Natural killer cell (primary cell): ENCODE data around the gene OR6C2. TPM values are rescaled to one million over a fixed set of nuclear protein-coding genes. Genes with fewer than 3 reads are reported as not detected.
"Not testable (repeated sequence)": the region's sequence is repeated elsewhere in the genome, so short reads cannot be mapped to it uniquely, and the experiment has no call there.

ENCODE experiments used
- ATAC-seq, 3 donors: fragments of 150-1000 bp in 2 of 3; fragments of 200-7000 bp in 1 of 3; cut with Tn5 transposase; 1 replicate in 1 of 3; 2 replicates in 2 of 3; pipeline ENCODE4 v1.10.0; 2021; ENCODE audit warnings: mild to moderate bottlenecking in 2 of 3, moderate library complexity in 2 of 3
- DNase-seq, 2 donors: peaks; one replicate each; pipeline versions ENCODE4 v3.0.0 to v3.0.0-alpha.2; 2013 to 2021; ENCODE audit warnings: mixed read lengths in 1 of 2
- H3K27ac ChIP-seq: one replicate; pipeline ENCODE4 v1.5.1; 2013; ENCODE audit warnings: mild to moderate bottlenecking, low read length
- H3K27me3 ChIP-seq: one replicate; pipeline ENCODE4 v1.6.1; 2013; ENCODE audit warnings: low read length; ENCODE audit not compliant: control insufficient read depth, insufficient read depth
- H3K36me3 ChIP-seq: one replicate; pipeline ENCODE4 v1.6.1; 2013; ENCODE audit warnings: low read length; ENCODE audit not compliant: control insufficient read depth, insufficient read depth
- H3K4me1 ChIP-seq: one replicate; pipeline ENCODE4 v1.6.1; 2013; ENCODE audit warnings: low read length; ENCODE audit not compliant: control insufficient read depth, insufficient read depth
- H3K4me3 ChIP-seq: one replicate; pipeline ENCODE4 v1.5.1; 2013; ENCODE audit warnings: low read length
- H3K9me3 ChIP-seq: one replicate; pipeline ENCODE4 v1.6.1; 2013; ENCODE audit warnings: low read length; ENCODE audit not compliant: control insufficient read depth, insufficient read depth
- H3K27ac Mint-ChIP-seq, 2 donors: one replicate each; pipeline ENCODE4 v1.8.0; 2022; ENCODE audit warnings: mild to moderate bottlenecking in 2 of 2, mixed read lengths in 2 of 2, moderate library complexity in 1 of 2
- H3K27me3 Mint-ChIP-seq, 2 donors: one replicate each; pipeline ENCODE4 v1.8.0; 2022; ENCODE audit warnings: low read depth in 2 of 2, mixed read lengths in 2 of 2
- H3K36me3 Mint-ChIP-seq: one replicate; pipeline ENCODE4 v1.8.0; 2022; ENCODE audit warnings: mixed read lengths
- H3K4me1 Mint-ChIP-seq, 2 donors: one replicate each; pipeline ENCODE4 v1.8.0; 2022; ENCODE audit warnings: mixed read lengths in 2 of 2
- H3K4me3 Mint-ChIP-seq: one replicate; pipeline ENCODE4 v1.8.0; 2022; ENCODE audit warnings: mild to moderate bottlenecking, moderate library complexity, mixed read lengths
- H3K9me3 Mint-ChIP-seq, 2 donors: one replicate each; pipeline ENCODE4 v1.8.0; 2022; ENCODE audit warnings: mixed read lengths in 2 of 2
- CTCF ChIP-seq: fragments of 200-600 bp; IDR thresholded peaks from one replicate; pipeline ENCODE4 v1.8.0; 2022; ENCODE audit warnings: antibody characterized with exemption
- WGBS: methylation state at CpG from one replicate; pipeline ENCODE4 v1.1.7; 2013; ENCODE audit warnings: missing lambda C conversion rate; ENCODE audit not compliant: insufficient coverage; 5-methylcytosine and 5-hydroxymethylcytosine counted together
- intact Hi-C: fragments of 100-400 bp; cut with micrococcal nuclease; formaldehyde crosslinking; loops from one replicate; pipeline ENCODE4 v1.14.2; 2022
- total RNA-seq, 4 donors: library from RNA; stranded (reverse); fragments of 120-200 nt in 1 of 4; gene quantifications; one replicate each; pipeline versions ENCODE4 v1.2.3 to v1.2.4, GENCODE V29; 2013 to 2022

Gene OR6C2
- not detected for total RNA-seq
- total RNA-seq (2013): not detected

- no peaks in the 10 kb centered on the region for H3K4me1 ChIP-seq
- ATAC-seq: no peak
- no peak within 1 kb of the TSS for H3K4me3 ChIP-seq
- H3K27ac Mint-ChIP-seq: no peak within 1 kb of the TSS
- H3K9me3 Mint-ChIP-seq: peaks cover 0 to 11% of the 10 kb centered on the region in 2 donors
- peaks cover 10% of the 10 kb centered on the region for H3K36me3 Mint-ChIP-seq
- intact Hi-C loops: no loop called here
- H3K27me3 Mint-ChIP-seq: peaks cover 4 to 18% of the 10 kb centered on the region in 2 donors
- no CpG with 5 or more reads among the region's 2 CpGs for WGBS
- no peaks in the 10 kb centered on the region for H3K36me3 ChIP-seq
- H3K4me3 Mint-ChIP-seq: no peak within 1 kb of the TSS
- peaks cover 7% of the 10 kb centered on the region for H3K9me3 ChIP-seq
- H3K27me3 ChIP-seq: no peaks in the 10 kb centered on the region
- no peak within 1 kb of the TSS for H3K27ac ChIP-seq
- H3K4me1 Mint-ChIP-seq: no peaks in the 10 kb centered on the region
- DNase-seq: no peak
- TF ChIP-seq CTCF: no peak
Observed at GRCh38 chr12:55443776-55444175, at the start of gene OR6C2. TSS of gene OR6C2 (plus strand) at chr12:55444076. CDS start at chr12:55452214, 8,138 bp downstream.

- Mint-ChIP-seq H3K27ac (no peak overlapping the region), H3K4me1 (no peaks in the 10 kb centered on the region), H3K4me3 (no peak overlapping the region), H3K9me3 (no peaks in the 10 kb centered on the region), H3K36me3 (no peaks in the 10 kb centered on the region), H3K27me3 (peaks cover 8 to 27% of the 10 kb centered on the region in 2 donors)
- no peaks in the 10 kb centered on the region for H3K9me3 ChIP-seq
- H3K4me3 ChIP-seq: no peak overlapping the region
- DNase-seq (no peak), ATAC-seq (no peak)
- no peaks in the 10 kb centered on the region for H3K36me3 ChIP-seq
- H3K27ac ChIP-seq: no peak overlapping the region
- peaks cover 10% of the 10 kb centered on the region for H3K27me3 ChIP-seq
- H3K4me1 ChIP-seq: no peaks in the 10 kb centered on the region
- TF ChIP-seq CTCF: no peak
- intact Hi-C loops: no loop called here
- WGBS: 100% methylated on average over 1 of the region's 1 CpG
Observed at GRCh38 chr12:55396326-55396725, 47.5 kb upstream of the OR6C2 start.

GRCh38 chr12:55400229-55400628, 43.6 kb upstream of the OR6C2 start, which contains the start of gene OR6C65:
TSS of gene OR6C65 (plus strand) at chr12:55400529. CDS start at chr12:55400529, 0 bp downstream.
- Mint-ChIP-seq H3K27me3 (peaks cover 8 to 46% of the 10 kb centered on the region in 2 donors), H3K27ac (no peak within 1 kb of the TSS), H3K4me1 (no peaks in the 10 kb centered on the region), H3K36me3 (no peaks in the 10 kb centered on the region), H3K4me3 (no peak within 1 kb of the TSS), H3K9me3 (no peaks in the 10 kb centered on the region)
- no peak within 1 kb of the TSS for H3K4me3 ChIP-seq
- no peak for TF ChIP-seq CTCF
- ATAC-seq: no peak
- H3K9me3 ChIP-seq: no peaks in the 10 kb centered on the region
- peaks cover 7% of the 10 kb centered on the region for H3K27me3 ChIP-seq
- no CpG with 5 or more reads among the region's 1 CpG for whole genome bisulfite sequencing
- no peak for DNase-seq
- intact Hi-C loops: no loop called here
- H3K36me3 ChIP-seq: no peaks in the 10 kb centered on the region
- H3K27ac ChIP-seq: no peak within 1 kb of the TSS
- H3K4me1 ChIP-seq: no peaks in the 10 kb centered on the region

GRCh38 chr12:55407866-55408265, 36.0 kb upstream of the OR6C2 start:
- no peak overlapping the region for H3K4me3 ChIP-seq

GRCh38 chr12:55409133-55409532, 34.7 kb upstream of the OR6C2 start:
- peaks cover 3 to 14% of the 10 kb centered on the region in 2 donors for H3K27me3 Mint-ChIP-seq
- not testable (repeated sequence) for DNase-seq, H3K27ac Mint-ChIP-seq

More at GRCh38 chr12:55407866-55408265, 36.0 kb upstream of the OR6C2 start:
- peaks cover 3 to 22% of the 10 kb centered on the region in 2 donors for H3K27me3 Mint-ChIP-seq
- WGBS: no CpG with 5 or more reads among the region's 1 CpG
- DNase-seq (no peak), ATAC-seq (no peak)
- no peaks in the 10 kb centered on the region for H3K9me3 Mint-ChIP-seq
- TF ChIP-seq CTCF: no peak
- Histone ChIP-seq H3K27ac (no peak overlapping the region), H3K36me3 (no peaks in the 10 kb centered on the region), H3K9me3 (no peaks in the 10 kb centered on the region), H3K4me1 (no peaks in the 10 kb centered on the region), H3K27me3 (peaks cover 3% of the 10 kb centered on the region)
- no peaks in the 10 kb centered on the region for H3K4me1 Mint-ChIP-seq
- H3K4me3 Mint-ChIP-seq: no peak overlapping the region
- no peak overlapping the region for H3K27ac Mint-ChIP-seq
- H3K36me3 Mint-ChIP-seq: no peaks in the 10 kb centered on the region
- intact Hi-C loops: no loop called here

More at GRCh38 chr12:55409133-55409532, 34.7 kb upstream of the OR6C2 start:
- H3K4me1 ChIP-seq, H3K4me3 ChIP-seq, H3K9me3 ChIP-seq, H3K27ac ChIP-seq, H3K4me1 Mint-ChIP-seq, H3K4me3 Mint-ChIP-seq, H3K27me3 ChIP-seq, H3K36me3 ChIP-seq, H3K9me3 Mint-ChIP-seq, H3K36me3 Mint-ChIP-seq, ATAC-seq, intact Hi-C loops: not testable (repeated sequence)
- WGBS: no CpG with 5 or more reads among the region's 1 CpG
